GM12872 (cell line): ENCODE measurements around the gene FAF1.

Source experiments
- TF ChIP-seq, protein P1 (sequence below): IDR thresholded peaks from 3 replicates; pipeline ENCODE4 v1.5.1; 2011; ENCODE audit warnings: low read depth, mild to moderate bottlenecking, low read length, moderate library complexity; ENCODE audit not compliant: insufficient read depth

The FAF1 gene

DNA sequence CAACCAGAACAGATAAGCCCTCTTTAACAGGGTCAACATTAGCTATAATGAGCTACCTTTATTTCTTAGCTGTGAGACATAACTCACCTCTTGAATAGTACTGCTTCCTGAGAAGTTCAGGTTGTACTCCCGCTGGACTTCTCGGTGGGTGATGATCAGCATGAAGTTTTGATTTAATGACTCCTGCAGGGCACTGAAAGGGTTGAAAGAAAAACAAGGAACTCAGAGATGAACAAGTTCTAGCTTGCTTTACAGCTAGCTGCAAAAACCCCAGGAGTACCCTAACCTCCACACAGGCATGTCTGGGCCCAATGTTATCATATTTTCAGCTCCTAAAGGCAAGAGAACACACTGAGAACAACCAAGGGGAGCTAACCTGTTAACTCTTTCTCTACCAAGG, 254.4 kb downstream of the FAF1 start:
- TF ChIP-seq, protein P1, sequence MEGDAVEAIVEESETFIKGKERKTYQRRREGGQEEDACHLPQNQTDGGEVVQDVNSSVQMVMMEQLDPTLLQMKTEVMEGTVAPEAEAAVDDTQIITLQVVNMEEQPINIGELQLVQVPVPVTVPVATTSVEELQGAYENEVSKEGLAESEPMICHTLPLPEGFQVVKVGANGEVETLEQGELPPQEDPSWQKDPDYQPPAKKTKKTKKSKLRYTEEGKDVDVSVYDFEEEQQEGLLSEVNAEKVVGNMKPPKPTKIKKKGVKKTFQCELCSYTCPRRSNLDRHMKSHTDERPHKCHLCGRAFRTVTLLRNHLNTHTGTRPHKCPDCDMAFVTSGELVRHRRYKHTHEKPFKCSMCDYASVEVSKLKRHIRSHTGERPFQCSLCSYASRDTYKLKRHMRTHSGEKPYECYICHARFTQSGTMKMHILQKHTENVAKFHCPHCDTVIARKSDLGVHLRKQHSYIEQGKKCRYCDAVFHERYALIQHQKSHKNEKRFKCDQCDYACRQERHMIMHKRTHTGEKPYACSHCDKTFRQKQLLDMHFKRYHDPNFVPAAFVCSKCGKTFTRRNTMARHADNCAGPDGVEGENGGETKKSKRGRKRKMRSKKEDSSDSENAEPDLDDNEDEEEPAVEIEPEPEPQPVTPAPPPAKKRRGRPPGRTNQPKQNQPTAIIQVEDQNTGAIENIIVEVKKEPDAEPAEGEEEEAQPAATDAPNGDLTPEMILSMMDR, result no peak

DNA sequence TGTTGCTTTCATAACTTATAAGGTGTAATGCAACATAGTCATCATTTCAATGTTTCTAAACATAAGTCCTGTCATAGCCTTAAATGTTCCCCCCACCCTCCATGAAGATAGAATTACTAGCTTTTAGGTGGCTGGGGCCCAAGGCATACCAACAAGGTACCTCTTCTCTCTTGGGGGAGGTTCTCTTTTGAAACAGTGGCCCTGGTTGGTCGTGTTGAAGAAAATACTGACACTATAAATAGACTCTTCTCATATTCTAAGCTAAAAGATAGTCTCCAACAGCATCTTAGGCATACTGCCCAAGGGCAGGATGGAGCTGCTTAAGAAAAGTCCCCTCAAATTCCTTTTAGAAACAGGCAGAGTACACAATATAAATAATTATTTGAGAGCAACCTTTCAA, 255.0 kb downstream of the FAF1 start:
- TF ChIP-seq, protein P1, result no peak

DNA sequence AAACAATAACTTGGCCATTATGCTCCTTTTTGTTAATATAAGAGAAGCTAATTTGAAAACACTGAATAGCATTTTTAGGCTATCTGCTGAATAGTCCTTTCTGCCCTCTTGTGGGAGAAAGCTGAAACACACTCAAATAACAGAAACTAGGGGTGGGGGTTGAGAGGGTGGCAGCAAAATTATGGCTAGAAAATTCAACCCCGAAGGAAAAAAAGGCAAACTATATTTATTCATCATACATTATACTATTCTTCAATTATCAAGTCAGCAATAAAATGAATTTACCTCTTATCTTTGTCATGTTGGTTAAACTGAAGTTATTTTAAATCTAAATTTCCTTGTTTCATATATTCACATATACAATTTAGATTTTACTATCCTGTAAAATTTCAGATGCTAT, 255.9 kb downstream of the FAF1 start:
- TF ChIP-seq, protein P1, result peak; percentile 72

DNA sequence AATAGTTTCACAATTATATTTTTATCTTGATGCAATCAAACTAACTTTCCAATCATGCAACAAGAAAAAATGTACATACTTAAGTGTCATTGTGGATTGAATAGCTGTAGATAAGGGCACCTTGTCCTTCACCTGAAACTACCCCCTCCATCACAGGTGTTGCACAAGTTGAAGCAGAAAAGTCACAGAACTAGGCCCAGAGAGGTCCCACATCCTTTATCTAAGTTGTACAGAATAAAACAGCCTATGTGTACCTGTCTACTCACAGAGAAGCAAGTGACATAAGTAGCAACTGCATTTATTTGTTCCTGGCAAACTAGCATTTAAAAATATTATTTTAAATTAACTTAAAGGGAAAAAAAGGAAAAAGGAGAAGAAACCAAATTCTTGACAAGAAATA, 256.8 kb downstream of the FAF1 start:
- TF ChIP-seq, protein P1, result no peak

DNA sequence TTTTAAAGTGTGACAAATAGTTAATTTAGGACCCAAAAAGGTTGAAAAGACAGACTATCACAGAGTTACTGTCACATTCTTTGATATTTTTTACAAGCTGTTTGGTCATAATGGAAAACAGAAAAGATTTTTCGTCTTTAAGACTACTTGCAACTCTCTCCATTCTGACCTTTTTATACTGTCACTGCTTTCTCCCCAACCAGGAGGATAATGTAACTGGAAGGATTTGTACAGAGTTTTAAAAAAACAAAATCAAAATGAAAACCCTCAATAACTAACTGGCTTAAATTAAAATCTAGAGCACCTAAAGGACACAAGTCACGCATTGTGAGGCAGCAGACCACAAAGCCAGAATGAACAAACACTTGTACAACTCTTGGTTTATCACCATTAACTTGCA, 257.7 kb downstream of the FAF1 start:
- TF ChIP-seq, protein P1, result no peak

DNA sequence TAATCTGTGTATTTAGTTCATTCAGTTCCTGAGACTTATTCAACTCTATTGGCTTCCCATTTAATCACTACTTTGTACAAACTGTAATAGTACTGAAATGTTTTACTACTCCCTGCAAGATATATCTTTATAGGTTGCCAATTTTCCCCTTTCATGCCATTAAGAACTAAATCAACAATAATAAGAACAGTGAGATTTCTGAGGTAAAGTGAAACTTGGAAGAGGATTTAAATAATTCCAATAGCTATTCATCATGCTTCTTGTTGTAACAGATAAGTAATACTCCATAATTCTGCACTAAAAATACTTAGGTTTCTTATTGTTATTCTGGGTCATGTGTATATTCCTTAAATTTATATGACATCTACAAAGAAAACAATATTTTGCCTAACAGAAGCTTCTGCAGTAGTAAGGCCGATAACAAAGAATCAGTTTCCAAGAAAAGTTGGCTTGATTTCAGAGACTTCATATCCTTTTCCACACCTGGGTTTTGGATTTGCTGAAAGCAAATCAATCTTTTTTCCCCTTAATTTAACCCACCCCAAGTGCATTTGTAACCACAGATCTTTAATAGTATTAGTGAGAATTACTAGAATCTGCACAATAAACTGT, 258.3 kb downstream of the FAF1 start:
- TF ChIP-seq, protein P1, result no peak

DNA sequence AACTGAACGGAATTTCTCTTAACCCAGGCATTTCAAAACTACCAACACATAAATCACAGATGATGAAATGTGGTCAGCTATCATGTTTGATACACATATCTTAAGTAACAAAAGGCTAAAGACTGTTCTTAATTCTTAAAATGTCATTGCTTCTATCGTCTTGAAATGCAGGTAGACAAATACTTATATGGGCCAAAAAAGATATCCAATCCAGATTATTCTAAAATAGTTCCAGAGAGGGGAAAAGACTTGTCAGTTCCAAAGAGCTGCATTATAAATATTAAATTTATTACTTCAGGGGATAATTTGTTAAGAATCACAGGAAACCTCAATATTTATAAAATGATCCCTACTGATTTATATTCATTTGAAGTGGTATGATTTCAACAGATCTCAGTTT, 259.4 kb downstream of the FAF1 start:
- TF ChIP-seq, protein P1, result no peak

DNA sequence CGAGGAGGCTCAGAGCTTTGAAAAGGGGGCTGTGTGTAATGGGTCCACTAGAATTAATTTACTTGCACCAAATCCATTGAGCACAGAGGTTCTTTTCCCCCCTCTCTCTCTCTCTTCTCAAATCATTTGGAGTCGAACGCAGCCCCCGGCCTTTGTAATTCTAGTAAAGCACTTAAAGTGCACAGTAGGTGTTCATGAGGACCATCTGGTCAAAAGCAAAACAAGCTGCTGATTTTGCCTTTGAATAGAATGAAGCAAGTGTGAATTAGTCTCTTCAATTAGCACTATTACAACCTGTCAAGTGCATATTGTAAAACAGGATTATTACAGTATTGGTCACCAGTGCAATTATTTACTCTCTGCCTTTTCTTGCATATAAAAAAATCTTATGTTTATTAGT, 259.9 kb downstream of the FAF1 start:
- TF ChIP-seq, protein P1, result no peak
